Measurements from ENCODE around the gene KLHL2. TPM values are rescaled to one million over a fixed set of nuclear protein-coding genes. Genes with fewer than 3 reads are reported as not detected.

The KLHL2 gene
- total and polyA plus RNA-seq, 2 of the 13 experiments (the other 11 are each of a cell fraction or from before 2014, with no cell fraction given), result 9.2 to 17.6 TPM

DNA sequence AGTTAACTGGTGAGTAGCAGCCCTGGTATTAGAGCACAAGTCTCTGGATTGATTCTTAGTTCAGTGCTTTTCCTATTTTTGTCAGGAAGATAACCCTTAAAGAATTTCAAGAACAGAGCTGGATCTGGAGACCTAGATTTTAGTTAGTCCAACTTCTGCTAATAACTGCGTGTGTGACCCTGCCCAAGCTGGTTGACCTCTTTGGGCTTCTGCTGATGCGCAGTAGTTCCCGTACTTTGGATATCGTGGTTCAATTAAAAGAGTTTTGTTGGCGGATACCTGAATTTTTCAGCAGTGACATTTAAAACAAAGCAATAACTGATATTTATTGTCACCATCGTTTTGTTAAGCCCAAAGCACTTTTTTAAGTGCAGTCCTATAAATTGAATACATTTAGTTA, 129.4 kb downstream of the KLHL2 start:
- intact Hi-C loops (cut with micrococcal nuclease; ENCODE audit: unreplicated experiment), result no loop called here
- H3K27ac ChIP-seq (ENCODE audit: extremely low read length, insufficient read depth, low read length), result no peak overlapping the region
- H2AFZ ChIP-seq (ENCODE audit: low read length), result no peak overlapping the region
- no TSS peak for BruUV-seq (replicated peaks)
- H3K9me3 ChIP-seq (ENCODE audit: low read length), result no peaks in the 10 kb centered on the region
- H3K4me1 ChIP-seq (ENCODE audit: insufficient read depth, low read length), result peaks cover 69% of the 10 kb centered on the region
- ChIA-PET POLR2A (interaction anchor here (1.4 kb wide), 1 partner anchor 11 kb away, joined by 3 read pairs; no protein-coding TSS in a partner anchor), CTCF (ENCODE audit: low intra/inter-chr PET ratio, low total read pairs) (no interaction called here)
- ATAC-seq, result no peak
- H3K4me2 ChIP-seq (ENCODE audit: low read depth, low read length), result peak overlapping the region; percentile 24; the same call in 1 of the 2 replicates
- TF ChIP-seq RBM22 (optimal IDR thresholded peaks at IDR 0.05; ENCODE audit: low read length), result peak; percentile 63
- TF ChIP-seq ZBTB14 (CRISPR knock-in tag; IDR thresholded peaks at IDR 0.05), result no peak
- TF ChIP-seq ZNF629 (CRISPR knock-in tag; conservative IDR thresholded peaks at IDR 0.05), result peak; percentile 30; the same call in 1 of the 2 replicates
- TF ChIP-seq RBFOX2 (IDR thresholded peaks at IDR 0.05; ENCODE audit: low read depth, low read length), result peak; percentile 9
- TF ChIP-seq NR2F6 (IDR thresholded peaks at IDR 0.05), result no peak
- no peak for TF ChIP-seq NR2F6 (CRISPR knock-in tag; IDR thresholded peaks at IDR 0.05)
- TF ChIP-seq, protein P1, sequence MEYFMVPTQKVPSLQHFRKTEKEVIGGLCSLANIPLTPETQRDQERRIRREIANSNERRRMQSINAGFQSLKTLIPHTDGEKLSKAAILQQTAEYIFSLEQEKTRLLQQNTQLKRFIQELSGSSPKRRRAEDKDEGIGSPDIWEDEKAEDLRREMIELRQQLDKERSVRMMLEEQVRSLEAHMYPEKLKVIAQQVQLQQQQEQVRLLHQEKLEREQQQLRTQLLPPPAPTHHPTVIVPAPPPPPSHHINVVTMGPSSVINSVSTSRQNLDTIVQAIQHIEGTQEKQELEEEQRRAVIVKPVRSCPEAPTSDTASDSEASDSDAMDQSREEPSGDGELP (IDR thresholded peaks at IDR 0.05; ENCODE audit: borderline replicate concordance, low read depth), result no peak
- no peak overlapping the region for H3K9ac ChIP-seq (ENCODE audit: insufficient read depth, low read depth, low read length)
- peaks cover 95% of the 10 kb centered on the region for H4K20me1 ChIP-seq (ENCODE audit: insufficient read depth, low read length)
- peaks cover 75% of the 10 kb centered on the region for H3K79me2 ChIP-seq (ENCODE audit: insufficient read depth, low read length)
- WGBS (ENCODE audit: low lambda C conversion rate), result 93% methylated on average over 6 of the region's 6 CpGs
- no peak for DNase-seq (ENCODE audit: low spot score)
- no peak for FAIRE-seq
- no peak overlapping the region for H3K4me3 ChIP-seq (replicated peaks in 1 of 3; ENCODE audit: insufficient read depth in 1 of 3, low read depth in 2 of 3, low read length in 3 of 3)
- H3K36me3 ChIP-seq (replicated peaks in 1 of 2; ENCODE audit: control insufficient read depth in 1 of 2, insufficient read depth in 2 of 2, low read length in 2 of 2), result peaks cover 5 to 67% of the 10 kb centered on the region in 2 experiments
- in situ Hi-C loops (cut with HindIII; ENCODE audit: extremely low pct_ligation_motif_present, low pct_unique_long_range_greater_than_20kb), result no loop called here
- H3K27me3 ChIP-seq (ENCODE audit: control insufficient read depth in 1 of 2, insufficient read depth in 2 of 2, low read length in 2 of 2), result no peaks in the 10 kb centered on the region
